Kidney (tissue), 14 donors: ENCODE data around the gene NECTIN4. TPM values are rescaled to one million over a fixed set of nuclear protein-coding genes. Genes with fewer than 3 reads are reported as not detected.

Experiments
- DNase-seq, 5 donors: peaks; one replicate each; pipeline ENCODE4 v3.0.0-alpha.2; 2013 to 2020
- FAIRE-seq: peaks from 2 replicates; lab custom pipeline; 2012; peaks lifted over from hg19 to GRCh38; lab: Jason Lieb, UNC
- H3K27ac ChIP-seq, 2 donors: one replicate each; pipeline ENCODE4 v1.7.0; 2013; ENCODE audit warnings: low read depth in 2 of 2, low read length in 2 of 2, inconsistent platforms in 1 of 2
- H3K27me3 ChIP-seq: one replicate; pipeline ENCODE4 v1.7.1; 2013; ENCODE audit warnings: low read length, inconsistent platforms; ENCODE audit not compliant: control insufficient read depth, insufficient read depth
- H3K36me3 ChIP-seq, 3 donors: one replicate each; pipeline versions ENCODE4 v1.7.0 to v1.7.1; 2013; ENCODE audit warnings: low read length in 3 of 3, control low read depth in 1 of 3, inconsistent platforms in 1 of 3; ENCODE audit not compliant: insufficient read depth in 3 of 3, control insufficient read depth in 2 of 3
- H3K4me1 ChIP-seq, 3 donors: one replicate each; pipeline versions ENCODE4 v1.7.0 to v1.7.1; 2013; ENCODE audit warnings: low read length in 3 of 3, inconsistent platforms in 1 of 3, low read depth in 1 of 3; ENCODE audit not compliant: control insufficient read depth in 2 of 3, insufficient read depth in 2 of 3
- H3K4me3 ChIP-seq, 3 donors: one replicate each; pipeline versions ENCODE4 v1.7.0 to v1.8.1; 2013; ENCODE audit warnings: low read length in 3 of 3, control low read depth in 1 of 3, inconsistent platforms in 1 of 3
- H3K9ac ChIP-seq, 3 donors: one replicate each; pipeline versions ENCODE4 v1.7.0 to v1.7.1; 2013; ENCODE audit warnings: low read length in 3 of 3, control low read depth in 1 of 3, inconsistent platforms in 1 of 3
- H3K9me3 ChIP-seq, 3 donors: one replicate each; pipeline versions ENCODE4 v1.7.0 to v1.7.1; 2013; ENCODE audit warnings: low read length in 3 of 3, control low read depth in 1 of 3, inconsistent platforms in 1 of 3; ENCODE audit not compliant: control insufficient read depth in 2 of 3, insufficient read depth in 1 of 3
- intact Hi-C: fragments of 100-400 bp; cut with DNase I; formaldehyde crosslinking; loops from one replicate; pipeline ENCODE4 v1.11.1; 2022
- polyA plus RNA-seq: library from polyadenylated mRNA; stranded (reverse); fragments of 350-450 nt; fragmentation: Illumina TruSeq; extraction: RNeasy Lipid Tissue Mini Kit (QIAGEN cat#74804); gene quantifications from one replicate; pipeline ENCODE4 v1.2.3, GENCODE V29; 2014; ENCODE audit warnings: low read depth, low replicate concordance; ENCODE audit not compliant: insufficient read depth
- total RNA-seq: library from RNA; stranded (reverse); fragmentation: NEBNext Ultra II Directional; extraction: Animal tissue kit (Norgen Biotek cat#: 25700); gene quantifications from one replicate; pipeline ENCODE4 v1.2.1, GENCODE V29; 2021
- TF ChIP-seq, protein P1 (sequence below): IDR thresholded peaks from 3 replicates; pipeline ENCODE4 v1.5.1; 2012; ENCODE audit warnings: mild to moderate bottlenecking, moderate library complexity, borderline replicate concordance; ENCODE audit not compliant: insufficient read depth; ENCODE audit errors: extremely low read depth
- donor health status: control.
- donor health status: control.
- donor health status: control.
- donor health status: control.
- donor health status: control.
- donor health status: DM: yes; HTN: yes; CAD: no.
- donor health status: Normal renal cell carcinoma (clear cell type).

The NECTIN4 gene
- total and polyA plus RNA-seq, 2 donors from 2014 or later, result 2.7 to 12.8 TPM

- H3K27ac ChIP-seq, result no peak overlapping the region
- FAIRE-seq, result no peak
- no peaks in the 10 kb centered on the region for H3K27me3 ChIP-seq
- no peak overlapping the region for H3K9ac ChIP-seq
- H3K9me3 ChIP-seq, result no peaks in the 10 kb centered on the region
- DNase-seq, result no peak
- intact Hi-C loops, result no loop called here
- TF ChIP-seq, protein P1, sequence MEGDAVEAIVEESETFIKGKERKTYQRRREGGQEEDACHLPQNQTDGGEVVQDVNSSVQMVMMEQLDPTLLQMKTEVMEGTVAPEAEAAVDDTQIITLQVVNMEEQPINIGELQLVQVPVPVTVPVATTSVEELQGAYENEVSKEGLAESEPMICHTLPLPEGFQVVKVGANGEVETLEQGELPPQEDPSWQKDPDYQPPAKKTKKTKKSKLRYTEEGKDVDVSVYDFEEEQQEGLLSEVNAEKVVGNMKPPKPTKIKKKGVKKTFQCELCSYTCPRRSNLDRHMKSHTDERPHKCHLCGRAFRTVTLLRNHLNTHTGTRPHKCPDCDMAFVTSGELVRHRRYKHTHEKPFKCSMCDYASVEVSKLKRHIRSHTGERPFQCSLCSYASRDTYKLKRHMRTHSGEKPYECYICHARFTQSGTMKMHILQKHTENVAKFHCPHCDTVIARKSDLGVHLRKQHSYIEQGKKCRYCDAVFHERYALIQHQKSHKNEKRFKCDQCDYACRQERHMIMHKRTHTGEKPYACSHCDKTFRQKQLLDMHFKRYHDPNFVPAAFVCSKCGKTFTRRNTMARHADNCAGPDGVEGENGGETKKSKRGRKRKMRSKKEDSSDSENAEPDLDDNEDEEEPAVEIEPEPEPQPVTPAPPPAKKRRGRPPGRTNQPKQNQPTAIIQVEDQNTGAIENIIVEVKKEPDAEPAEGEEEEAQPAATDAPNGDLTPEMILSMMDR, result no peak
- no peak overlapping the region for H3K4me3 ChIP-seq
- peaks cover 3 to 25% (median 11%) of the 10 kb centered on the region in 3 donors for H3K4me1 ChIP-seq
- peaks cover 4 to 27% (median 14%) of the 10 kb centered on the region in 3 donors for H3K36me3 ChIP-seq
Observed at GRCh38 chr1:161130266-161130665, 40.9 kb upstream of the NECTIN4 start.

DNA sequence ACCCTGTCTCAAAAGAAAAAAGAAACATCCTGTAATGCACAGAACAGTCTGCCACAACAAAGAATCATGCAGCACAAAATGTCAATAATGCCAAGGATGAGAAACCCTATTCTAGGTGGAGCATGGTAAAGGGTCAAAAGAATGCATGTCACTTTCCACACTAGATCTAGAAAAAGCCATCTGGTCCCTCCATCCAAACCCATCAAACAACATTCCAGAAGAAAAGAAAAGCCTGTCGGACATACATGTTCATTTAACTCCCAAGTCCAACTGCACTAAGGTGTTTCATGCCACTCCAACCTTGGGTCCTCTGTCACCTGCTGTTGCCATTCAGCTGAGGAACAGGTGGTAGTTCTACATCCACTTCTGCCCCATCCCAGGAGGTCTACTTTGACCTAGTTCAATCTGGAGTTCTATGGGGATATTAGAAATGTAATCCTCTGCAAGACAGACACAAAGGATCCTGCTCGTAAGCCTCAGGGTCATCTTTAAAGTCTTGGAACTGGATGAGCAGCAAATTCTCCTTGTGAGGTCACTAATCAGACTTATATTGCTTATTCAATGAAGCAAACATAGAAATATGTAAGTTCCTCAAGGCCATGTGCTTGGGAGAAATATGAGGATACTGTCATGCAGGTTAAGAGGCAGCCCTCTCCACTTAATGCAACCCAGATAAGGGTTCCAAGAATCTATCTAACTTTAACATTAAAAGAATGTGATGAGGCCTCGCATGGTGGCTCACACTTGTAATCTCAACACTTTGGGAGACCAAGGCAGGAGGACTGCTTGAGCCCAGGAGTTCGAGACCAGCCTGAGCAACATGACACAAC is 39.4 kb upstream of the NECTIN4 start:
- intact Hi-C loops, result no loop called here
- Histone ChIP-seq H3K9ac (no peak overlapping the region), H3K9me3 (no peaks in the 10 kb centered on the region), H3K4me1 (peaks cover 3 to 25% (median 11%) of the 10 kb centered on the region in 3 donors), H3K27me3 (no peaks in the 10 kb centered on the region), H3K4me3 (no peak overlapping the region), H3K36me3 (peaks cover 4 to 39% (median 20%) of the 10 kb centered on the region in 3 donors), H3K27ac (no peak overlapping the region)
- TF ChIP-seq, protein P1, result no peak
- DNase-seq (no peak), FAIRE-seq (no peak)

GRCh38 chr1:161127649-161128048 is 38.3 kb upstream of the NECTIN4 start:
- DNase-seq (no peak), FAIRE-seq (no peak)
- no peaks in the 10 kb centered on the region for H3K27me3 ChIP-seq
- peak overlapping the region in 2 of 3 donors; percentile 34 to 46 for H3K9ac ChIP-seq
- no peaks in the 10 kb centered on the region for H3K9me3 ChIP-seq
- H3K36me3 ChIP-seq, result peaks cover 6 to 49% (median 24%) of the 10 kb centered on the region in 3 donors
- intact Hi-C loops, result no loop called here
- H3K27ac ChIP-seq, result no peak overlapping the region
- no peak overlapping the region for H3K4me3 ChIP-seq
- TF ChIP-seq, protein P1, result no peak
- H3K4me1 ChIP-seq, result peaks cover 0 to 19% (median 11%) of the 10 kb centered on the region in 3 donors
